ENCODE measurements around the gene GNPNAT1. TPM values are rescaled to one million over a fixed set of nuclear protein-coding genes. Genes with fewer than 3 reads are reported as not detected.
A peak's percentile ranks its signal among the peaks of the same experiment; 100 is the strongest.

GNPNAT1 gene
- total RNA-seq, 1 experiment from 2014 or later: 45.2 TPM

- BruUV-seq (replicated peaks): no TSS peak
- Histone ChIP-seq H3K27me3 (ENCODE audit: insufficient read depth, low read depth) (no peaks in the 10 kb centered on the region), H3K36me3 (ENCODE audit: low read depth) (no peaks in the 10 kb centered on the region), H3K79me2 (ENCODE audit: low read depth) (no peaks in the 10 kb centered on the region), H3F3A (ENCODE audit: insufficient read depth, low read depth) (no peaks in the 10 kb centered on the region), H3K4me1 (replicated peaks; ENCODE audit: insufficient read depth) (0 out of 2 replicates have a peak, but pooled peaks cover 7% of the 10 kb centered on the region), H3K4me2 (no peak overlapping the region), H3K9me3 (ENCODE audit: insufficient read depth, low read depth) (no peaks in the 10 kb centered on the region), H3K27ac (no peak overlapping the region), H4K20me1 (ENCODE audit: insufficient read depth) (no peaks in the 10 kb centered on the region), H3K4me3 (no peak overlapping the region), H2AFZ (no peak overlapping the region), H3K9me2 (ENCODE audit: insufficient read depth) (no peaks in the 10 kb centered on the region)
- no peak for TF ChIP-seq CTCF (conservative IDR thresholded peaks at IDR 0.05)
- no peak for TF ChIP-seq EZH2 (IDR thresholded peaks at IDR 0.05; ENCODE audit: low read depth)
- intact Hi-C loops (cut with micrococcal nuclease; ENCODE audit: unreplicated experiment): no loop called here
- ChIA-PET CTCF (interaction anchor here (0.6 to 0.7 kb wide), 2 partner anchors 58 to 91 kb away, joined by 3 to 9 read pairs; no protein-coding TSS in a partner anchor), POLR2A (ENCODE audit: unreplicated experiment) (interaction anchor here (0.7 kb wide), 1 partner anchor 117 kb away, joined by 20 read pairs; the partner anchor contains the start of gene FERMT2)
- DNase-seq: no peak
Measured at GRCh38 chr14:52833891-52834290, 42.5 kb upstream of the GNPNAT1 start.

- H3K9me2 ChIP-seq (ENCODE audit: insufficient read depth): no peaks in the 10 kb centered on the region
- BruUV-seq (replicated peaks): no TSS peak
- H4K20me1 ChIP-seq (ENCODE audit: insufficient read depth): no peaks in the 10 kb centered on the region
- H3F3A ChIP-seq (ENCODE audit: insufficient read depth, low read depth): no peaks in the 10 kb centered on the region; the same call in 1 of the 2 replicates
- H3K9me3 ChIP-seq (ENCODE audit: insufficient read depth, low read depth): no peaks in the 10 kb centered on the region
- POLR2A ChIA-PET (ENCODE audit: unreplicated experiment): no interaction called here
- H3K4me3 ChIP-seq: no peak overlapping the region
- no peaks in the 10 kb centered on the region for H3K27me3 ChIP-seq (ENCODE audit: insufficient read depth, low read depth)
- no peaks in the 10 kb centered on the region for H3K79me2 ChIP-seq (ENCODE audit: low read depth)
- intact Hi-C loops (cut with micrococcal nuclease; ENCODE audit: unreplicated experiment): no loop called here
- H2AFZ ChIP-seq: peak overlapping the region; percentile 64; the same call in 1 of the 2 replicates
- DNase-seq: no peak
- CTCF ChIA-PET: no interaction called here
- H3K27ac ChIP-seq: no peak overlapping the region
- no peaks in the 10 kb centered on the region for H3K4me1 ChIP-seq (replicated peaks; ENCODE audit: insufficient read depth)
- H3K36me3 ChIP-seq (ENCODE audit: low read depth): no peaks in the 10 kb centered on the region
- TF ChIP-seq CTCF (conservative IDR thresholded peaks at IDR 0.05) (no peak), EZH2 (IDR thresholded peaks at IDR 0.05; ENCODE audit: low read depth) (no peak)
- no peak overlapping the region for H3K4me2 ChIP-seq
Measured at GRCh38 chr14:52829527-52830185, 38.2 kb upstream of the GNPNAT1 start.

GRCh38 chr14:52827426-52827825, 36.0 kb upstream of the GNPNAT1 start:
- TF ChIP-seq EZH2 (IDR thresholded peaks at IDR 0.05; ENCODE audit: low read depth): no peak
- no peak for TF ChIP-seq CTCF (conservative IDR thresholded peaks at IDR 0.05)
- no peak overlapping the region for H3K4me2 ChIP-seq
- no peaks in the 10 kb centered on the region for H3K27me3 ChIP-seq (ENCODE audit: insufficient read depth, low read depth)
- H3K27ac ChIP-seq: no peak overlapping the region
- H3K79me2 ChIP-seq (ENCODE audit: low read depth): no peaks in the 10 kb centered on the region
- no peaks in the 10 kb centered on the region for H4K20me1 ChIP-seq (ENCODE audit: insufficient read depth)
- no TSS peak for BruUV-seq (replicated peaks)
- H3K9me2 ChIP-seq (ENCODE audit: insufficient read depth): no peaks in the 10 kb centered on the region
- POLR2A ChIA-PET (ENCODE audit: unreplicated experiment): interaction anchor here (0.7 kb wide), 1 partner anchor 123 kb away, joined by 7 read pairs; the partner anchor contains the start of gene FERMT2
- CTCF ChIA-PET: no interaction called here
- no peak overlapping the region for H2AFZ ChIP-seq
- H3K4me3 ChIP-seq: no peak overlapping the region
- no peaks in the 10 kb centered on the region for H3K4me1 ChIP-seq (replicated peaks; ENCODE audit: insufficient read depth)
- H3K36me3 ChIP-seq (ENCODE audit: low read depth): no peaks in the 10 kb centered on the region
- H3K9me3 ChIP-seq (ENCODE audit: insufficient read depth, low read depth): no peaks in the 10 kb centered on the region
- no peak for DNase-seq
- H3F3A ChIP-seq (ENCODE audit: insufficient read depth, low read depth): no peaks in the 10 kb centered on the region; the same call in 1 of the 2 replicates
- intact Hi-C loops (cut with micrococcal nuclease; ENCODE audit: unreplicated experiment): no loop called here

All from PC-9 (cell line).